Measurements from ENCODE around the gene TTPAL. TPM values are rescaled to one million over a fixed set of nuclear protein-coding genes. Genes with fewer than 3 reads are reported as not detected.

TTPAL gene
- total RNA-seq, 2 experiments from 2014 or later = 9.0 to 9.9 TPM

DNA sequence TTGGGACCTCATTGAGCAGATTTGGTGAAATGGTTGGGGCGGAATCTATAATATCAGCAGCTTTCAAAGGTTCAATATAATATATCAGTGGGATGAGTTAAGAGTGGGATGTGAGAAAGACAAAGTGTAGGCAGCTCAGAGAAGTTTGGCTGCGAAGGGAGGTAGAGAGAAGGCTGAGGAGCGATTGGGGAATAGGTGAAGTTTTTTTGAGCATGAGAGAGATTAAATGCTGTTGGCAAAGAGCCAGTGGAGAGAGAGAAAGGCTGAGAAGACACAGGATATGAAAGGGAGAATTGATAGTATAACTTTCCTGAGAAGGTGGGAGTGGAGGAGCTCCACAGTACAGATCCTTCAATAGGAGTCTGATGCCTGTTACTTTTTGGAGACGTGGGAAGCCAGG lies 58.3 kb downstream of the TTPAL start:
- Mint-ChIP-seq H3K27ac (no peak overlapping the region), H3K36me3 (ENCODE audit: low read depth) (no peaks in the 10 kb centered on the region), H3K4me1 (ENCODE audit: low read depth) (no peaks in the 10 kb centered on the region), H3K27me3 (no peaks in the 10 kb centered on the region), H3K4me3 (no peak overlapping the region), H3K9me3 (no peaks in the 10 kb centered on the region)
- Histone ChIP-seq H3K27ac (ENCODE audit: low read depth in 1 of 2, low read length in 2 of 2) (no peak overlapping the region), H3K9me3 (ENCODE audit: control insufficient read depth in 1 of 2, insufficient read depth in 1 of 2, low read length in 2 of 2) (no peaks in the 10 kb centered on the region), H3K27me3 (ENCODE audit: control insufficient read depth in 1 of 2, insufficient read depth in 2 of 2, low read length in 2 of 2) (no peaks in the 10 kb centered on the region), H3K4me1 (ENCODE audit: insufficient read depth, low read length) (peaks cover 21% of the 10 kb centered on the region), H3K4me3 (ENCODE audit: low read length) (no peak overlapping the region), H3K36me3 (ENCODE audit: insufficient read depth, low read length) (no peaks in the 10 kb centered on the region)
- ATAC-seq (ENCODE audit: poor library complexity) = no peak
- intact Hi-C loops (cut with DNase I, micrococcal nuclease) = loop anchor here in 1 of 2 experiments (5.0 kb wide), 1 partner anchor 78 kb away; no protein-coding TSS in a partner anchor
- DNase-seq = peak in 1 of 14 experiments; percentile 24
- ChIA-PET CTCF (interaction anchor here (0.7 kb wide), 1 partner anchor 844 kb away, joined by 3 read pairs; no protein-coding TSS in a partner anchor), POLR2A (no interaction called here)
- TF ChIP-seq, protein P1, sequence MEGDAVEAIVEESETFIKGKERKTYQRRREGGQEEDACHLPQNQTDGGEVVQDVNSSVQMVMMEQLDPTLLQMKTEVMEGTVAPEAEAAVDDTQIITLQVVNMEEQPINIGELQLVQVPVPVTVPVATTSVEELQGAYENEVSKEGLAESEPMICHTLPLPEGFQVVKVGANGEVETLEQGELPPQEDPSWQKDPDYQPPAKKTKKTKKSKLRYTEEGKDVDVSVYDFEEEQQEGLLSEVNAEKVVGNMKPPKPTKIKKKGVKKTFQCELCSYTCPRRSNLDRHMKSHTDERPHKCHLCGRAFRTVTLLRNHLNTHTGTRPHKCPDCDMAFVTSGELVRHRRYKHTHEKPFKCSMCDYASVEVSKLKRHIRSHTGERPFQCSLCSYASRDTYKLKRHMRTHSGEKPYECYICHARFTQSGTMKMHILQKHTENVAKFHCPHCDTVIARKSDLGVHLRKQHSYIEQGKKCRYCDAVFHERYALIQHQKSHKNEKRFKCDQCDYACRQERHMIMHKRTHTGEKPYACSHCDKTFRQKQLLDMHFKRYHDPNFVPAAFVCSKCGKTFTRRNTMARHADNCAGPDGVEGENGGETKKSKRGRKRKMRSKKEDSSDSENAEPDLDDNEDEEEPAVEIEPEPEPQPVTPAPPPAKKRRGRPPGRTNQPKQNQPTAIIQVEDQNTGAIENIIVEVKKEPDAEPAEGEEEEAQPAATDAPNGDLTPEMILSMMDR (IDR thresholded peaks at IDR 0.05) = no peak

DNA sequence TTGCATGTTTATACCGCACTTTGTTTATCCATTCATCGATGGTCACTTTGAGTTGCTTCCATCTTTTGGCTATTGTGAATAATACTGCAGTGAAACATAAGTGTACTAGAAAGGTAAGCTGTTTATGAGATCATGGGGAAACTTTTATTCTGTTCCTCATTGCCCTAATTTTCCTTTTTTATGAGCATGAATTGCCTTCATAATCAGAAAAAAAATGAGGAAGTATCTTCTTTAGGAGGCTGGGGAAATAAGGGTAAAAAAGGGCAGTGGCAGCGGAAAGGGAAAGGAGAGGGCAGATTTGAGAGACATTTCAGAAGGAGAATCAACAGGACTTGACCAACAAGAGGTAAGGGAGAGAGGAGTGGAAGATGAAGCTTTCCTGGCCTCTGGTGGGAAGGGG lies 60.5 kb downstream of the TTPAL start:
- no peaks in the 10 kb centered on the region for H3K27me3 ChIP-seq (ENCODE audit: control insufficient read depth in 1 of 2, insufficient read depth in 2 of 2, low read length in 2 of 2)
- H3K9me3 ChIP-seq (ENCODE audit: control insufficient read depth in 1 of 2, insufficient read depth in 1 of 2, low read length in 2 of 2) = no peaks in the 10 kb centered on the region
- H3K27ac Mint-ChIP-seq = no peak overlapping the region
- H3K4me3 ChIP-seq (ENCODE audit: low read length) = no peak overlapping the region
- no peaks in the 10 kb centered on the region for H3K36me3 Mint-ChIP-seq (ENCODE audit: low read depth)
- no peaks in the 10 kb centered on the region for H3K27me3 Mint-ChIP-seq
- no peak overlapping the region for H3K27ac ChIP-seq (ENCODE audit: low read depth in 1 of 2, low read length in 2 of 2)
- no peak for ATAC-seq (ENCODE audit: poor library complexity)
- POLR2A ChIA-PET = interaction anchor here (1.1 kb wide), 1 partner anchor 15 kb away, joined by 3 read pairs; the partner anchor contains the start of gene SERINC3
- H3K9me3 Mint-ChIP-seq = no peaks in the 10 kb centered on the region
- CTCF ChIA-PET = no interaction called here
- H3K4me1 ChIP-seq (ENCODE audit: insufficient read depth, low read length) = peaks cover 18% of the 10 kb centered on the region
- TF ChIP-seq, protein P1 (IDR thresholded peaks at IDR 0.05) = no peak
- H3K36me3 ChIP-seq (ENCODE audit: insufficient read depth, low read length) = no peaks in the 10 kb centered on the region
- intact Hi-C loops (cut with DNase I, micrococcal nuclease) = no loop called here
- DNase-seq = no peak
- no peak overlapping the region for H3K4me3 Mint-ChIP-seq
- no peaks in the 10 kb centered on the region for H3K4me1 Mint-ChIP-seq (ENCODE audit: low read depth)

DNA sequence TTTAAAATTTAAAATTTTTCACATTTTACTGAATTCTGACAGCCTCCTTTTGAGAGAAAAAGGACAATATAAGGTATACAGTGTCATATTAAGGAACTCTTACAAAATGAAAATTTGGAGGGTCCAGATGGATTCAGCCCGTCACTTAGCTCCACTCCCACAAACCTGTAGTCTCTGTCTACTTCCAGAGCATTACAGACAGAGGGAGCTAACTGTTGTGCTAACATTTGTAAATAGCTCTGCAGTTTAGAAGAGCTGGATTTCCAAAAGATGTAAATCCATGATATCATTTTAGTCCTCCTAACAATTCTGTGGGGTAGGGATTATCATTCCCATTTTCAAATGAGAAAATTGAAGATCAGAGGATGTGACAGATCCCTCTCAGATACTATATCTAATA lies 62.3 kb downstream of the TTPAL start:
- no peaks in the 10 kb centered on the region for H3K27me3 Mint-ChIP-seq
- no peak overlapping the region for H3K4me3 Mint-ChIP-seq
- no peaks in the 10 kb centered on the region for H3K36me3 Mint-ChIP-seq (ENCODE audit: low read depth)
- no peaks in the 10 kb centered on the region for H3K4me1 Mint-ChIP-seq (ENCODE audit: low read depth)
- no peak overlapping the region for H3K4me3 ChIP-seq (ENCODE audit: low read length)
- H3K36me3 ChIP-seq (ENCODE audit: insufficient read depth, low read length) = no peaks in the 10 kb centered on the region
- no peaks in the 10 kb centered on the region for H3K9me3 ChIP-seq (ENCODE audit: control insufficient read depth in 1 of 2, insufficient read depth in 1 of 2, low read length in 2 of 2)
- DNase-seq (no peak), ATAC-seq (ENCODE audit: poor library complexity) (no peak)
- intact Hi-C loops (cut with DNase I, micrococcal nuclease) = no loop called here
- H3K4me1 ChIP-seq (ENCODE audit: insufficient read depth, low read length) = peaks cover 3% of the 10 kb centered on the region
- TF ChIP-seq, protein P1 (IDR thresholded peaks at IDR 0.05) = no peak
- H3K27me3 ChIP-seq (ENCODE audit: control insufficient read depth in 1 of 2, insufficient read depth in 2 of 2, low read length in 2 of 2) = no peaks in the 10 kb centered on the region
- CTCF ChIA-PET = no interaction called here
- POLR2A ChIA-PET = no interaction called here
- H3K27ac ChIP-seq (ENCODE audit: low read depth in 1 of 2, low read length in 2 of 2) = no peak overlapping the region
- H3K27ac Mint-ChIP-seq = no peak overlapping the region
- H3K9me3 Mint-ChIP-seq = no peaks in the 10 kb centered on the region
